Progenitor cell of endocrine pancreas (in vitro differentiated cells): ENCODE results near the gene TYMP. TPM values are rescaled to one million over a fixed set of nuclear protein-coding genes. Genes with fewer than 3 reads are reported as not detected.

ENCODE experiments used
- DNase-seq: peaks from one replicate; pipeline ENCODE4 v3.0.0; 2021; ENCODE audit warnings: low spot score; ENCODE audit not compliant: unreplicated experiment
- H3K27ac Mint-ChIP-seq: 2 replicates; pipeline ENCODE4 v1.8.0; 2021; ENCODE audit warnings: mild to moderate bottlenecking, moderate library complexity, mixed read lengths
- H3K27me3 Mint-ChIP-seq: 2 replicates; pipeline ENCODE4 v1.8.0; 2021; ENCODE audit warnings: mixed read lengths
- H3K36me3 Mint-ChIP-seq: 2 replicates; pipeline ENCODE4 v1.8.0; 2022; ENCODE audit warnings: mixed read lengths; ENCODE audit not compliant: insufficient read depth
- H3K4me1 Mint-ChIP-seq: 2 replicates; pipeline ENCODE4 v1.8.0; 2021; ENCODE audit warnings: low read depth, mixed read lengths
- H3K4me3 Mint-ChIP-seq: 2 replicates; pipeline ENCODE4 v1.8.0; 2021; ENCODE audit warnings: low read depth, mild to moderate bottlenecking, moderate library complexity, mixed read lengths
- H3K9me3 Mint-ChIP-seq: 2 replicates; pipeline ENCODE4 v1.8.0; 2021; ENCODE audit warnings: low read depth, mixed read lengths
- total RNA-seq: library from RNA; stranded (reverse); gene quantifications from 2 replicates; pipeline ENCODE4 v1.2.1, GENCODE V29; 2021
- TF ChIP-seq, protein P1 (sequence below): fragments of 200-600 bp; sonication (generic); IDR thresholded peaks from one replicate; pipeline ENCODE4 v1.5.0; 2021; ENCODE audit warnings: antibody characterized with exemption, mild to moderate bottlenecking; ENCODE audit not compliant: unreplicated experiment

Gene TYMP
- total RNA-seq, 1 donor from 2014 or later, result 1.6 TPM

DNA sequence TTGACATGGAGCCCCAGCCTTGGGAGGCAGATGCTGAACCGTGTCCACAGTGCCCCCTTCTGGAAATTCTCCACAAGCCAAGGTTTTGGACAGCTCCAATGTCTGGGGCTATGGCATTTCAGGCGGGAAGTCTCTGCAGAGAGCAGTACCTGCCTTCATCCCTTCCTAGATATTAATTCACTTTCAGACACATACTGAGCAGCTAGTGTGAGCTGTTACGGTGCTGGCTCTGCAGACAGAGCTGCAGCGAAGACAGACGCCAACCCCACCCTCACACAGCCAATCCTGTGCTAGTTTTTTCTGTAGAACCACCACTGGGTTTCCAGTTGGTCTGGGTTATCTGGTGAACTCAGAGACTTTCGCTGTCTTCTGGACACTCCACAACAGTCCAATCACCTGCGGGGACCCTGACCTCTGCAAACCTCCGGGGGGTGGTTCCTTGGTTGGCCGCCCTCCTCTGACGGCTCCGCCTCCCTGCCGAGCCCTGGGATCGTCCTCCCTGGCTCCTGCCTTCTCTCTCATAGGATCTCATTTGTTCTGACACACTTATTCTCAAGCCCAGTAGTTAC lies 31.4 kb downstream of the TYMP start:
- Mint-ChIP-seq H3K27me3 (peaks cover 7% of the 10 kb centered on the region), H3K9me3 (no peaks in the 10 kb centered on the region), H3K4me1 (no peaks in the 10 kb centered on the region), H3K4me3 (no peak overlapping the region), H3K27ac (no peak overlapping the region), H3K36me3 (no peaks in the 10 kb centered on the region)
- DNase-seq, result no peak
- TF ChIP-seq, protein P1, sequence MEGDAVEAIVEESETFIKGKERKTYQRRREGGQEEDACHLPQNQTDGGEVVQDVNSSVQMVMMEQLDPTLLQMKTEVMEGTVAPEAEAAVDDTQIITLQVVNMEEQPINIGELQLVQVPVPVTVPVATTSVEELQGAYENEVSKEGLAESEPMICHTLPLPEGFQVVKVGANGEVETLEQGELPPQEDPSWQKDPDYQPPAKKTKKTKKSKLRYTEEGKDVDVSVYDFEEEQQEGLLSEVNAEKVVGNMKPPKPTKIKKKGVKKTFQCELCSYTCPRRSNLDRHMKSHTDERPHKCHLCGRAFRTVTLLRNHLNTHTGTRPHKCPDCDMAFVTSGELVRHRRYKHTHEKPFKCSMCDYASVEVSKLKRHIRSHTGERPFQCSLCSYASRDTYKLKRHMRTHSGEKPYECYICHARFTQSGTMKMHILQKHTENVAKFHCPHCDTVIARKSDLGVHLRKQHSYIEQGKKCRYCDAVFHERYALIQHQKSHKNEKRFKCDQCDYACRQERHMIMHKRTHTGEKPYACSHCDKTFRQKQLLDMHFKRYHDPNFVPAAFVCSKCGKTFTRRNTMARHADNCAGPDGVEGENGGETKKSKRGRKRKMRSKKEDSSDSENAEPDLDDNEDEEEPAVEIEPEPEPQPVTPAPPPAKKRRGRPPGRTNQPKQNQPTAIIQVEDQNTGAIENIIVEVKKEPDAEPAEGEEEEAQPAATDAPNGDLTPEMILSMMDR, result peak; percentile 65

DNA sequence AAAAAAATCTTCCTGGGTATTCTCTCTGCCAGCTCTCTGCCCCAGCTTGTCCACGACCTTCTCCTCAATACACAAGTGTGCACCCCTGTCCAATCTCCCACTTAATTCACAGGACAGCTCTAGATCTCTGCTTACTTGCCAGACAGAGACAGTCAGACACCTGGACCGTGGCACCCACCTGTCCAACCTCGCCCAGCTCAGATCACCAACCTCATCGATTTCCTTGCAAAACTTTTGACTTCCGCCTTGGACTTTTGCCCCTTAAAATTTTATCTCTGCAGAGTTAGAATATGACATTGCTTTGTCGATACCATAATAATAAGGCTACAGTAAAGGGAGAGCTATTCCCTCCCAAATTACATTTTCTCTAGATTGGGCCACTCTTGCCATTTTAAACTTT lies 32.7 kb downstream of the TYMP start:
- Mint-ChIP-seq H3K27me3 (peaks cover 7% of the 10 kb centered on the region), H3K4me3 (no peak overlapping the region), H3K9me3 (no peaks in the 10 kb centered on the region), H3K4me1 (no peaks in the 10 kb centered on the region), H3K27ac (no peak overlapping the region), H3K36me3 (no peaks in the 10 kb centered on the region)
- DNase-seq, result no peak
- TF ChIP-seq, protein P1, result no peak

DNA sequence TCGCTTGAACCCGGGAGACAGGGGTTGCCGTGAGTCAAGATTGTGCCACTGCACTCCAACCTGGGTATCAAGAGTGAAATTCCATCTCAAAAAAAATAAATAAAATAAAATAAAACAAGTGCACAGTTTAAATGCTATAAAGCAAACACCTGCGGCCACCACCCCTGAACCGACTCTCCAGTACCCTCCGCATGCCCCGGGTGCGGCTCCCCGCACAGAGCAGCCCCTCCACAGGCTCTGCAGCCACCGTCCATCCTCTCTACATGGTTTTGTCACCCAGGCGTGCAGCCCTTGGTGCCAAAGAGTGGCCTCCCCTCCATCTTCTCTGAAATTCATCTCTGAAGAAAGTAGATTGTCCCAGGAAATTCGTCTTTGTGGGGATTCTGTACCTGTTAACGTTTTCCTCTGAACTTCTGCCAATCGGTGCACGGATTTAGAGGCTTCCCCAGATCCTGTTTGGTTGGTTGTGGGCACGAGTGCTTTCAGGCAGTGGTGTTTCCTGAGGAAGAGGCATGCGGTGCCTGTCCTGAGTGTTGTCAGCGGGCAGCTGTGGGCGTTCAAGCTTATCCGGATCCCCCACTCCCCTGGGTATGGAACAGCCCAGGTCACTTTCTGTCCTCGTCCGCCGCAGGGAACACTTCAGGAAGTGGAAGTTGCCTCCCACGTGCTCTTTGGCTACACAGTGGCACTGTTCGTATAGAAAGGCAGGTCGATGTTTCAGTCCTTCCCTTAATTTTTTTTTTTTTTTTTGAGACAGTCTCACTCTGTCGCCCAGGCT lies 39.1 kb downstream of the TYMP start:
- H3K9me3 Mint-ChIP-seq, result no peaks in the 10 kb centered on the region
- no peaks in the 10 kb centered on the region for H3K4me1 Mint-ChIP-seq
- no peak overlapping the region for H3K4me3 Mint-ChIP-seq
- TF ChIP-seq, protein P1, result no peak
- peaks cover 23% of the 10 kb centered on the region for H3K27me3 Mint-ChIP-seq
- H3K36me3 Mint-ChIP-seq, result no peaks in the 10 kb centered on the region
- DNase-seq, result no peak
- H3K27ac Mint-ChIP-seq, result no peak overlapping the region

DNA sequence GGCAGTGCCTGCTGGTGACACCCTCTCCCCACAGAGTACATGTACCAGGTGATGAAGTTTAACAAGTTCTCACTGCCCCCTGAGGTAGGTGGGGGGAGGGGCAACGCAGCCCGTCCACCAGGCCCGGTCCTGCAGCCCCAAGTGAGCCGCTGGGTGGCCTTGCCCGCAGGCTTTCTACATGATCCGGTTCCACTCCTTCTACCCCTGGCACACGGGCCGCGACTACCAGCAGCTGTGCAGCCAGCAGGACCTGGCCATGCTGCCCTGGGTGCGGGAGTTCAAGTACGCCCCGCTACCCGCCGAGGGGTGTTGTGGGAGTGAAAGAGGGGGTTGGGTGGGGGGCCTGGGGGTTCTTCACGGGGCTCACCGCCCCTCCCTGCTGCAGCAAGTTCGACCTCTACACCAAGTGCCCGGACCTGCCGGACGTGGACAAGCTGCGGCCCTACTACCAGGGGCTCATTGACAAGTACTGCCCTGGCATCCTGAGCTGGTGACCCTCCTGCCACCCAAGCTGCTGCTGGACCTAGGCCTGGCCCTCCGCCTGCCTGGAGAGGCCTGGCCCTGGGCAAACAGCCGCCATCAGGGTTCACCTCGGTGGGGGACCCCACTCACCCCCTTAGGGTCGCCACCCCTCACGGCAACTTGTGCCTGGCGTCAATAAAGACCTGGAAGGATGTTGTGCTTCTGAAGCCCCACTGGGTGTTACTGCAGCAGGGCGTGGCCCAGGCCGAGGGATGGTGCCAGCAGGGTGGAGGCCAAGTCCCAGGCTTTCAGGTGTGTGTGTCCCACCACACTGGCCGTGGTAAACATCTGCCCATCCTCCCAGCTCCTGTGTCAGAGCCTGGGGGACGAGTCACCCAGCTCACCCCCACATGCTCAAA lies 40.2 kb downstream of the TYMP start:
- TF ChIP-seq, protein P1, result no peak
- no peak for DNase-seq
- H3K9me3 Mint-ChIP-seq, result no peaks in the 10 kb centered on the region
- no peak overlapping the region for H3K4me3 Mint-ChIP-seq
- H3K27ac Mint-ChIP-seq, result no peak overlapping the region
- peaks cover 26% of the 10 kb centered on the region for H3K27me3 Mint-ChIP-seq
- no peaks in the 10 kb centered on the region for H3K4me1 Mint-ChIP-seq
- H3K36me3 Mint-ChIP-seq, result no peaks in the 10 kb centered on the region

GRCh38 chr22:50488886-50489285 lies 40.9 kb downstream of the TYMP start:
- no peaks in the 10 kb centered on the region for H3K4me1 Mint-ChIP-seq
- no peak for DNase-seq
- no peak overlapping the region for H3K4me3 Mint-ChIP-seq
- TF ChIP-seq, protein P1, result no peak
- no peaks in the 10 kb centered on the region for H3K36me3 Mint-ChIP-seq
- H3K27me3 Mint-ChIP-seq, result peaks cover 26% of the 10 kb centered on the region
- no peaks in the 10 kb centered on the region for H3K9me3 Mint-ChIP-seq
- H3K27ac Mint-ChIP-seq, result no peak overlapping the region
